Measurements from ENCODE around the gene CLEC3B.
A peak's percentile ranks its signal among the peaks of the same experiment; 100 is the strongest.

Gene CLEC3B

GRCh38 chr3:45003406-45003805, 22.7 kb upstream of the CLEC3B start:
- DNase-seq (ENCODE audit: low read depth in 2 of 2): no peak

GRCh38 chr3:45003859-45004258, 22.2 kb upstream of the CLEC3B start:
- no peak for DNase-seq (ENCODE audit: low read depth in 2 of 2)

- no peak for DNase-seq (ENCODE audit: low read depth in 2 of 2)
Observed at GRCh38 chr3:45007091-45007490, 19.0 kb upstream of the CLEC3B start.

GRCh38 chr3:45008117-45008516, 18.0 kb upstream of the CLEC3B start:
- no peak for DNase-seq (ENCODE audit: low read depth in 2 of 2)

- no peak for DNase-seq (ENCODE audit: low read depth in 2 of 2)
Observed at GRCh38 chr3:45009868-45010267, 16.2 kb upstream of the CLEC3B start.

GRCh38 chr3:45010811-45011333, 15.2 kb upstream of the CLEC3B start:
- no peak for DNase-seq (ENCODE audit: low read depth in 2 of 2)

GRCh38 chr3:45011756-45012508, 14.2 kb upstream of the CLEC3B start:
- no peak for DNase-seq (ENCODE audit: low read depth in 2 of 2)

GRCh38 chr3:45012577-45012976, 13.5 kb upstream of the CLEC3B start:
- DNase-seq (ENCODE audit: low read depth in 2 of 2): no peak

GRCh38 chr3:45016916-45017315, 9.2 kb upstream of the CLEC3B start:
- no peak for DNase-seq (ENCODE audit: low read depth in 2 of 2)

- DNase-seq (ENCODE audit: low read depth in 2 of 2): no peak
Observed at GRCh38 chr3:45017821-45018220, 8.3 kb upstream of the CLEC3B start.

GRCh38 chr3:45020534-45020933, 5.6 kb upstream of the CLEC3B start:
- no peak for DNase-seq (ENCODE audit: low read depth in 2 of 2)

GRCh38 chr3:45021524-45022297, 4.4 kb upstream of the CLEC3B start:
- no peak for DNase-seq (ENCODE audit: low read depth in 2 of 2)

- no peak for DNase-seq (ENCODE audit: low read depth in 2 of 2)
Observed at GRCh38 chr3:45023675-45024074, 2.4 kb upstream of the CLEC3B start.

GRCh38 chr3:45024542-45025255, 1.4 kb upstream of the CLEC3B start:
- DNase-seq (ENCODE audit: low read depth in 2 of 2): no peak

GRCh38 chr3:45026957-45027356, 854 bp downstream of the CLEC3B start:
- no peak for DNase-seq (ENCODE audit: low read depth in 2 of 2)

- no peak for DNase-seq (ENCODE audit: low read depth in 2 of 2)
Observed at GRCh38 chr3:45027441-45027840, 1.3 kb downstream of the CLEC3B start.

GRCh38 chr3:45029216-45029615, 3.1 kb downstream of the CLEC3B start:
- no peak for DNase-seq (ENCODE audit: low read depth in 2 of 2)

- DNase-seq (ENCODE audit: low read depth in 2 of 2): no peak
Observed at GRCh38 chr3:45029661-45030060, 3.6 kb downstream of the CLEC3B start.

GRCh38 chr3:45031531-45031930, 5.4 kb downstream of the CLEC3B start:
- no peak for DNase-seq (ENCODE audit: low read depth in 2 of 2)

GRCh38 chr3:45032113-45032512, 6.0 kb downstream of the CLEC3B start:
- no peak for DNase-seq (ENCODE audit: low read depth in 2 of 2)

- no peak for DNase-seq (ENCODE audit: low read depth in 2 of 2)
Observed at GRCh38 chr3:45033791-45034190, 7.7 kb downstream of the CLEC3B start.

GRCh38 chr3:45034612-45035252, 8.6 kb downstream of the CLEC3B start:
- peak in 1 of 2 donors; percentile 8 for DNase-seq (ENCODE audit: low read depth in 2 of 2)
